ENCODE results near the gene GLA. TPM values are rescaled to one million over a fixed set of nuclear protein-coding genes. Genes with fewer than 3 reads are reported as not detected.
A peak's percentile ranks its signal among the peaks of the same experiment; 100 is the strongest.

GLA gene
- total and polyA plus RNA-seq, 2 of the 8 experiments (the other 6 are each of a cell fraction or from before 2014, with no cell fraction given): 33.6 to 47.3 TPM

DNA sequence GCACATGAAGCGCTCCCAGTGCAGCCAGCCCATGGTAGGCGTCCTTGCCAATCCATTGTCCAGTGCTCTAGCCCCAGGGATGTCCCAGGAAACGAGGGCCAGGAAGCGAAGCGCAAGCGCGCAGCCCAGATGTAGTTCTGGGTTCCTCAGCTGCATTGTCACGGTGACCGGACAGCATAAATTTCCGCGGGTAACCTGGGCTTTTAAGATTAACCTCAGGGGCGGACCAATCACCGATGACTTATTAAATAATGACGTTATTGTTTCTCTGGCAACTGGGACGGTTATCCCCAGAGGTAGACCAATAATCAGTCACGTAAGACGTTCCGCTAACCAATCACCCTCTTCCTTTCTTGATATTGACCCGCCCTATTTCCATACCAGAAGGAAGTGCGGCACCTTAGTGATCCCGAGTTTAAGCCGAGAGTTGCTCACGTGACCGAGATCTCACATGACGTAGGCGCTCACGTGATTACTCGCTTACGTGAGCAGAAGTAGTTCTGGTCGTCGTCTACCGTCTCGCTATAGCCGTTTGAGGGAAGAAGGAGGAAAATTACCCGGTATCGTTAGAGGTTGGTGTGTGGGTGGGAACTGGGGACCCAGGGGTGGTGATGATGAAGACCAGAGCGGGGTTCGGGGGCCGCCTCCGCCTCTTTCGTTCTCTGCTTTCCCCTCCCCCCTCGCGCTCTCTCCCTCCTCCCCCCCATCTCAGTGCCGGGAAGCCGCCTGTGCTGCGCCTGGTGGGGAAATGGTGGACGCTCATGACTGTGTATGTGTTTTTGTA is at the start of gene GLA, which contains the start of gene HNRNPH2 (continued):
- TF ChIP-seq KDM5A (IDR thresholded peaks at IDR 0.05; ENCODE audit: low read length) (peak; percentile 58; the same call in 1 of the 2 replicates), CTBP2 (IDR thresholded peaks at IDR 0.05; ENCODE audit: borderline replicate concordance, insufficient read depth, insufficient read length, low read length) (no peak), FOSL1 (IDR thresholded peaks at IDR 0.05; ENCODE audit: insufficient read depth, low read depth, low read length) (no peak), CBX8 (IDR thresholded peaks at IDR 0.05; ENCODE audit: borderline replicate concordance, low read depth, low read length) (no peak), SIX5 (IDR thresholded peaks at IDR 0.05; ENCODE audit: low read depth, low read length) (no peak), SAP30 (IDR thresholded peaks at IDR 0.05; ENCODE audit: insufficient read depth, insufficient replicate concordance, low read length) (no peak), SRF (IDR thresholded peaks at IDR 0.05; ENCODE audit: low read depth, low read length) (no peak), SP2 (IDR thresholded peaks at IDR 0.05; ENCODE audit: low read length) (peak; percentile 20; the same call in 1 of the 2 replicates), YY1 (IDR thresholded peaks at IDR 0.05; ENCODE audit: low read depth, low read length) (0 out of 2 replicates have a peak, but pooled peaks have one; percentile 46), ASH2L (IDR thresholded peaks at IDR 0.05; ENCODE audit: low read length) (peak; percentile 52), KDM1A (IDR thresholded peaks at IDR 0.05; ENCODE audit: borderline replicate concordance, low read length) (no peak), JUND (IDR thresholded peaks at IDR 0.05; ENCODE audit: low read length) (no peak), BRCA1 (IDR thresholded peaks at IDR 0.05; ENCODE audit: low read depth, low read length) (no peak), NANOG (IDR thresholded peaks at IDR 0.05; ENCODE audit: insufficient read depth, low read depth, low read length, poor library complexity, severe bottlenecking) (no peak), GABPA (IDR thresholded peaks at IDR 0.05; ENCODE audit: borderline replicate concordance, insufficient read depth, low read length) (no peak), BCL11A (IDR thresholded peaks at IDR 0.05; ENCODE audit: low read depth in 2 of 2, low read length in 2 of 2) (no peak), RBBP5 (IDR thresholded peaks at IDR 0.05; ENCODE audit: borderline replicate concordance, low read depth, low read length) (no peak), PHF8 (conservative IDR thresholded peaks at IDR 0.05; ENCODE audit: low read depth, low read length) (peak; percentile 68), CHD2 (IDR thresholded peaks at IDR 0.05; ENCODE audit: low read length) (0 out of 2 replicates have a peak, but pooled peaks have one; percentile 41), RNF2 (IDR thresholded peaks at IDR 0.05; ENCODE audit: borderline replicate concordance, low read depth, low read length, missing control alignments, poor library complexity, severe bottlenecking) (no peak)
- TF ChIP-seq, protein P1, sequence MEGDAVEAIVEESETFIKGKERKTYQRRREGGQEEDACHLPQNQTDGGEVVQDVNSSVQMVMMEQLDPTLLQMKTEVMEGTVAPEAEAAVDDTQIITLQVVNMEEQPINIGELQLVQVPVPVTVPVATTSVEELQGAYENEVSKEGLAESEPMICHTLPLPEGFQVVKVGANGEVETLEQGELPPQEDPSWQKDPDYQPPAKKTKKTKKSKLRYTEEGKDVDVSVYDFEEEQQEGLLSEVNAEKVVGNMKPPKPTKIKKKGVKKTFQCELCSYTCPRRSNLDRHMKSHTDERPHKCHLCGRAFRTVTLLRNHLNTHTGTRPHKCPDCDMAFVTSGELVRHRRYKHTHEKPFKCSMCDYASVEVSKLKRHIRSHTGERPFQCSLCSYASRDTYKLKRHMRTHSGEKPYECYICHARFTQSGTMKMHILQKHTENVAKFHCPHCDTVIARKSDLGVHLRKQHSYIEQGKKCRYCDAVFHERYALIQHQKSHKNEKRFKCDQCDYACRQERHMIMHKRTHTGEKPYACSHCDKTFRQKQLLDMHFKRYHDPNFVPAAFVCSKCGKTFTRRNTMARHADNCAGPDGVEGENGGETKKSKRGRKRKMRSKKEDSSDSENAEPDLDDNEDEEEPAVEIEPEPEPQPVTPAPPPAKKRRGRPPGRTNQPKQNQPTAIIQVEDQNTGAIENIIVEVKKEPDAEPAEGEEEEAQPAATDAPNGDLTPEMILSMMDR (IDR thresholded peaks at IDR 0.05; ENCODE audit: control extremely low read depth in 1 of 3, insufficient read depth in 1 of 3, low read depth in 1 of 3, low read length in 3 of 3): no peak
